HepG2 (cell line): ENCODE data around the gene ZNF48. TPM values are rescaled to one million over a fixed set of nuclear protein-coding genes. Genes with fewer than 3 reads are reported as not detected.

ENCODE experiments used
- CERS6 ChIP-seq: sonication (generic); formaldehyde crosslinking; IDR thresholded peaks from 2 replicates; pipeline ENCODE4 v1.5.0; 2020; ENCODE audit warnings: missing genetic modification reagents
- ELF3 ChIP-seq: IDR thresholded peaks from 2 replicates; pipeline ENCODE4 v1.6.1; 2016; ENCODE audit warnings: missing genetic modification reagents, missing compliant biosample characterization
- HNRNPLL ChIP-seq: fragments of 200-400 bp; formaldehyde crosslinking; IDR thresholded peaks from 2 replicates; pipeline ENCODE4 v1.6.1; 2017; ENCODE audit warnings: mild to moderate bottlenecking, low read depth, low read length; ENCODE audit not compliant: poor library complexity, severe bottlenecking
- IKZF1 ChIP-seq: fragments of 450-650 bp; IDR thresholded peaks from 2 replicates; pipeline ENCODE4 v1.7.1; 2016
- KDM5B ChIP-seq: sonication (generic); formaldehyde crosslinking; IDR thresholded peaks from 2 replicates; pipeline ENCODE4 v1.4.0; 2020; ENCODE audit warnings: missing genetic modification reagents, mild to moderate bottlenecking, borderline replicate concordance
- NFATC3 ChIP-seq: sonication (generic); formaldehyde crosslinking; IDR thresholded peaks from 2 replicates; pipeline ENCODE4 v1.5.1; 2020; ENCODE audit warnings: mild to moderate bottlenecking, missing genetic modification reagents
- PHF21A ChIP-seq: sonication (generic); formaldehyde crosslinking; IDR thresholded peaks from 2 replicates; pipeline ENCODE4 v1.5.0; 2020; ENCODE audit warnings: mild to moderate bottlenecking, missing genetic modification reagents
- RFX1 ChIP-seq: fragments of 450-650 bp; IDR thresholded peaks from 2 replicates; pipeline ENCODE4 v1.6.1; 2017
- SP140L ChIP-seq: sonication (generic); formaldehyde crosslinking; IDR thresholded peaks from 2 replicates; pipeline ENCODE4 v1.4.0; 2020; ENCODE audit warnings: missing genetic modification reagents, borderline replicate concordance
- STAT5B ChIP-seq: sonication (generic); formaldehyde crosslinking; IDR thresholded peaks from 2 replicates; pipeline ENCODE4 v1.4.0; 2020; ENCODE audit warnings: missing genetic modification reagents
- TCF7L2 ChIP-seq: IDR thresholded peaks from 2 replicates; pipeline ENCODE4 v1.6.1; 2011; ENCODE audit warnings: mild to moderate bottlenecking, low read depth, low read length, moderate library complexity
- TSC22D2 ChIP-seq: sonication (generic); formaldehyde crosslinking; IDR thresholded peaks from 2 replicates; pipeline ENCODE4 v1.5.1; 2020; ENCODE audit warnings: missing genetic modification reagents, mild to moderate bottlenecking, borderline replicate concordance
- ZBTB49 ChIP-seq: sonication (generic); formaldehyde crosslinking; IDR thresholded peaks from 2 replicates; pipeline ENCODE4 v1.4.0; 2020; ENCODE audit warnings: missing genetic modification reagents, borderline replicate concordance
- ZFP82 ChIP-seq: sonication (generic); formaldehyde crosslinking; IDR thresholded peaks from 2 replicates; pipeline ENCODE4 v1.5.1; 2020; ENCODE audit warnings: mild to moderate bottlenecking, missing genetic modification reagents, borderline replicate concordance
- ZNF138 ChIP-seq: sonication (generic); formaldehyde crosslinking; IDR thresholded peaks from 2 replicates; pipeline ENCODE4 v1.5.0; 2020; ENCODE audit warnings: mild to moderate bottlenecking, low read depth, missing genetic modification reagents
- ZNF362 ChIP-seq: sonication (generic); formaldehyde crosslinking; IDR thresholded peaks from 2 replicates; pipeline ENCODE4 v1.4.0; 2020; ENCODE audit warnings: missing genetic modification reagents, mild to moderate bottlenecking, borderline replicate concordance
- ZNF414 ChIP-seq: sonication (generic); formaldehyde crosslinking; IDR thresholded peaks from 2 replicates; pipeline ENCODE4 v1.5.0; 2020; ENCODE audit warnings: missing genetic modification reagents
- ZNF44 ChIP-seq: sonication (generic); formaldehyde crosslinking; IDR thresholded peaks from 2 replicates; pipeline ENCODE4 v1.5.1; 2020; ENCODE audit warnings: mild to moderate bottlenecking, missing genetic modification reagents
- ZNF556 ChIP-seq: sonication (generic); formaldehyde crosslinking; IDR thresholded peaks from 2 replicates; pipeline ENCODE4 v1.4.0; 2020; ENCODE audit warnings: mild to moderate bottlenecking, missing genetic modification reagents, borderline replicate concordance
- ZNF563 ChIP-seq: sonication (generic); formaldehyde crosslinking; IDR thresholded peaks from 2 replicates; pipeline ENCODE4 v1.8.0; 2022; ENCODE audit warnings: mild to moderate bottlenecking, moderate library complexity, missing genetic modification reagents
- ZNF576 ChIP-seq: sonication (generic); formaldehyde crosslinking; IDR thresholded peaks from 2 replicates; pipeline ENCODE4 v1.4.0; 2020; ENCODE audit warnings: mild to moderate bottlenecking, missing genetic modification reagents
- ZNF644 ChIP-seq: IDR thresholded peaks from 2 replicates; pipeline ENCODE4 v1.6.1; 2016; ENCODE audit warnings: low read depth
- ZNF652 ChIP-seq: IDR thresholded peaks from 2 replicates; pipeline ENCODE4 v1.6.1; 2016; ENCODE audit warnings: low read depth, borderline replicate concordance
- ZNF674 ChIP-seq: sonication (generic); formaldehyde crosslinking; IDR thresholded peaks from 2 replicates; pipeline ENCODE4 v1.5.0; 2020; ENCODE audit warnings: low read depth, mild to moderate bottlenecking, missing genetic modification reagents
- ZNF768 ChIP-seq: sonication (generic); formaldehyde crosslinking; IDR thresholded peaks from 2 replicates; pipeline ENCODE4 v1.4.0; 2020; ENCODE audit warnings: missing genetic modification reagents
- ZSCAN30 ChIP-seq: sonication (generic); formaldehyde crosslinking; IDR thresholded peaks from 2 replicates; pipeline ENCODE4 v1.5.0; 2020; ENCODE audit warnings: mild to moderate bottlenecking, missing genetic modification reagents
- polyA plus RNA-seq, 8 experiments: library from polyadenylated mRNA; depleted of rRNA in 3 of 8; stranded (reverse) in 7 of 8; unstranded in 1 of 8; fragments of >200 nt; fragmentation: Illumina TruSeq in 4 of 8; extraction: Trizol in 4 of 8; gene quantifications; 2 replicates each; pipeline versions ENCODE4 v1.2.1 to v1.2.3, GENCODE V29; 2011 to 2016; ENCODE audit warnings: low read depth in 4 of 8, missing spikeins in 1 of 8, mixed read lengths in 1 of 8; ENCODE audit not compliant: insufficient read depth in 1 of 8
- total RNA-seq, 5 experiments: library from RNA; depleted of rRNA; stranded (reverse); fragments of >200 nt; fragmentation: Illumina TruSeq; extraction: Trizol; gene quantifications; 2 replicates each; pipeline ENCODE4 v1.2.3, GENCODE V29; 2016; ENCODE audit warnings: low read depth in 1 of 5

ZNF48 gene
- total and polyA plus RNA-seq, 2 of the 13 experiments (the other 11 are each of a cell fraction or from before 2014, with no cell fraction given), result 9.9 to 12.3 TPM

- TF ChIP-seq IKZF1, result no peak
- no peak for TF ChIP-seq ZNF768 (CRISPR knock-in tag)
- no peak for TF ChIP-seq ZNF138 (CRISPR knock-in tag)
- no peak for TF ChIP-seq TSC22D2
- no peak for TF ChIP-seq RFX1
- peak; percentile 38; the same call in 1 of the 2 replicates for TF ChIP-seq ELF3 (CRISPR knock-in tag)
- TF ChIP-seq CERS6, result no peak
- TF ChIP-seq ZNF44 (CRISPR knock-in tag), result no peak
- TF ChIP-seq ZNF576 (CRISPR knock-in tag), result no peak
- TF ChIP-seq ZNF652 (CRISPR knock-in tag), result peak; percentile 46; the same call in 1 of the 2 replicates
- TF ChIP-seq ZNF674 (CRISPR knock-in tag), result no peak
- no peak for TF ChIP-seq ZNF362
- peak; percentile 73 for TF ChIP-seq HNRNPLL
- TF ChIP-seq ZNF644 (CRISPR knock-in tag), result no peak
- TF ChIP-seq ZNF414 (CRISPR knock-in tag), result no peak
- no peak for TF ChIP-seq TCF7L2
- no peak for TF ChIP-seq STAT5B
- TF ChIP-seq ZNF563 (CRISPR knock-in tag), result no peak
- TF ChIP-seq NFATC3, result no peak
- TF ChIP-seq ZNF556 (CRISPR knock-in tag), result no peak; the same call in 1 of the 2 replicates
- no peak for TF ChIP-seq ZBTB49 (CRISPR knock-in tag)
- no peak for TF ChIP-seq KDM5B (CRISPR knock-in tag)
- peak; percentile 70; the same call in 1 of the 2 replicates for TF ChIP-seq PHF21A
- TF ChIP-seq ZFP82 (CRISPR knock-in tag), result no peak
- TF ChIP-seq SP140L (CRISPR knock-in tag), result 0 out of 2 replicates have a peak, but pooled peaks have one; percentile 15
- TF ChIP-seq ZSCAN30 (CRISPR knock-in tag), result no peak
Measured at GRCh38 chr16:30370456-30371247, 24.6 kb upstream of the ZNF48 start, which contains the start of gene TBC1D10B (continued).
